Mesendoderm (in vitro differentiated cells): ENCODE measurements around the gene CBFA2T3.
"Not testable (repeated sequence)": the region's sequence is repeated elsewhere in the genome, so short reads cannot be mapped to it uniquely, and the experiment has no call there.

Experiments used
- DNase-seq: peaks from one replicate; pipeline ENCODE4 v3.0.0; 2013
- H2AK5ac ChIP-seq: 2 replicates; pipeline ENCODE4 v1.6.1; 2013; ENCODE audit warnings: low read length, inconsistent platforms
- H2BK120ac ChIP-seq: 2 replicates; pipeline ENCODE4 v1.6.1; 2013; ENCODE audit warnings: low read depth, mild to moderate bottlenecking, low read length, moderate library complexity, mixed read lengths
- H2BK15ac ChIP-seq: replicated peaks from 2 replicates; pipeline ENCODE4 v1.6.1; 2013; ENCODE audit warnings: low read depth, mild to moderate bottlenecking, moderate library complexity
- H2BK5ac ChIP-seq: 2 replicates; pipeline ENCODE4 v1.6.1; 2013; ENCODE audit warnings: low read length, inconsistent platforms
- H3K18ac ChIP-seq: 2 replicates; pipeline ENCODE4 v1.6.1; 2013; ENCODE audit warnings: mild to moderate bottlenecking, low read length, mixed read lengths
- H3K23ac ChIP-seq: one replicate; pipeline ENCODE4 v1.6.1; 2013; ENCODE audit warnings: low read length
- H3K27ac ChIP-seq: 2 replicates; pipeline ENCODE4 v1.5.1; 2013; ENCODE audit warnings: low read depth, mild to moderate bottlenecking, inconsistent platforms, low read length, moderate library complexity
- H3K27me3 ChIP-seq: 2 replicates; pipeline ENCODE4 v1.6.1; 2013; ENCODE audit warnings: low read length, control low read depth, mild to moderate bottlenecking, inconsistent platforms; ENCODE audit not compliant: insufficient read depth, poor library complexity
- H3K36me3 ChIP-seq: 2 replicates; pipeline ENCODE4 v1.6.1; 2013; ENCODE audit warnings: low read length, inconsistent platforms; ENCODE audit not compliant: control insufficient read depth, insufficient read depth
- H3K4ac ChIP-seq: one replicate; pipeline ENCODE4 v1.6.1; 2013; ENCODE audit warnings: low read depth, mild to moderate bottlenecking, low read length, moderate library complexity
- H3K4me1 ChIP-seq: 2 replicates; pipeline ENCODE4 v1.6.1; 2013; ENCODE audit warnings: low read depth, low read length, inconsistent platforms; ENCODE audit not compliant: control insufficient read depth
- H3K4me2 ChIP-seq: 2 replicates; pipeline ENCODE4 v1.6.1; 2013; ENCODE audit warnings: low read length
- H3K4me3 ChIP-seq: 2 replicates; pipeline ENCODE4 v1.5.1; 2013; ENCODE audit warnings: mild to moderate bottlenecking, low read length
- H3K56ac ChIP-seq: one replicate; pipeline ENCODE4 v1.6.1; 2013; ENCODE audit warnings: low read length
- H3K79me1 ChIP-seq: 2 replicates; pipeline ENCODE4 v1.6.1; 2013; ENCODE audit warnings: low read length, inconsistent platforms
- H3K79me2 ChIP-seq: 2 replicates; pipeline ENCODE4 v1.6.1; 2013; ENCODE audit warnings: mild to moderate bottlenecking, low read length; ENCODE audit not compliant: control insufficient read depth, insufficient read depth
- H3K9ac ChIP-seq: 2 replicates; pipeline ENCODE4 v1.6.1; 2013; ENCODE audit warnings: low read length, inconsistent platforms
- H4K5ac ChIP-seq: one replicate; pipeline ENCODE4 v1.6.1; 2013; ENCODE audit warnings: low read length
- H4K8ac ChIP-seq: one replicate; pipeline ENCODE4 v1.6.1; 2013; ENCODE audit warnings: low read depth, mild to moderate bottlenecking, control low read depth, low read length, moderate library complexity
- WGBS: extraction: QIAGEN DNeasy Blood & Tissue Kit; methylation state at CpG from one replicate; pipeline ENCODE4 v1.1.7; 2013; ENCODE audit warnings: low lambda C conversion rate, missing lambda C conversion rate; ENCODE audit not compliant: insufficient coverage; ENCODE audit errors: extremely low coverage; 5-methylcytosine and 5-hydroxymethylcytosine counted together

The CBFA2T3 gene

DNA sequence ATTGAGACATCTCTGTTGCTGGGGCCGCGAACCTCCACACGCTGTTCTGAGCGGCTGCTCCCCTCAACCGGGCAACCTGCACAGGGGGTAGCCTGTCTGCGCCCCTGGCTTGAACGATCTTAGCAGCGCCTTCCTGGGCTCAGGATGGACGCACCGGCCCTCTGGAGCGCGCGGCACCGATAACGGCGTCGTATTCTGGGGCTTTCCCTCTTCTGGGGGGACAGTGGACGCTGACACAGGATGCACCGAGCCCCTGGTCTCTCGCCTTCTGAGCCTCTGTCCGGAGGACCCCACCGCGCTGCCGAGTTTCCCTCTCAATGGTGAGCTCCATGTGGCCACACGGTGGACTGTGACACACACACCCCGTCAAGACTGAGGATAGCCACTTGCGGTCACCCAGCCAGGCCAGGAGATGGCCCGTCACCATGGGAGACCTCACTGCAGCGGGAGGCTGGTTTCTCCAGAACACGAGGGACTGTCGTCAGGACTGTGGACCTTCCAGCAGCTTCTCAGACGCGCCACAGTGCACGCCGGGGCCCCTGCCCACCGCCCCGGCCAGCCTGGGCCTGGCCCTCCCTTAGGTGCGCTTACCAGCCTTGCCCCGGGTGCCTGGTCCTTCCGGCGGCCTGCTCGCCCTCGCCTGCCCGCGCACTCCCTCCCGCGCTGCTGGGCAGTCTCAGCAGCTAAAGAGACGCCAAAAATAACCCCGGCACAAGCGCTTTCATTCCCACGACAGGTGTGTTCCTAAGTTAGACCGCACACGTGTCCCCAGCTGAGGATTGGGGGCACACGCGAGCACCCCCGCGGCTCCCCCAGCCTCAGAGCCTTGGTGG is 80.6 kb downstream of the CBFA2T3 start:
- Histone ChIP-seq H3K27me3 (no peaks in the 10 kb centered on the region), H3K36me3 (no peaks in the 10 kb centered on the region), H3K79me2 (no peaks in the 10 kb centered on the region), H2BK15ac (no peak overlapping the region), H4K5ac (no peak overlapping the region), H3K18ac (no peak overlapping the region), H3K4me1 (no peaks in the 10 kb centered on the region), H4K8ac (no peak overlapping the region), H3K4me2 (no peak overlapping the region), H2BK5ac (no peak overlapping the region), H3K4me3 (no peak overlapping the region), H3K56ac (no peak overlapping the region), H3K23ac (no peak overlapping the region), H3K4ac (no peak overlapping the region), H3K9ac (no peak overlapping the region), H3K27ac (no peak overlapping the region), H2AK5ac (no peak overlapping the region), H3K79me1 (no peaks in the 10 kb centered on the region), H2BK120ac (no peak overlapping the region)
- no CpG with 5 or more reads among the region's 57 CpGs for WGBS
- DNase-seq: no peak

- no peak overlapping the region for H3K4me2 ChIP-seq
- no peak overlapping the region for H2AK5ac ChIP-seq
- no peak overlapping the region for H3K4ac ChIP-seq
- H4K8ac ChIP-seq: no peak overlapping the region
- H3K79me2 ChIP-seq: no peaks in the 10 kb centered on the region
- H2BK120ac ChIP-seq: no peak overlapping the region
- H3K27ac ChIP-seq: no peak overlapping the region
- H3K27me3 ChIP-seq: no peaks in the 10 kb centered on the region
- no peak overlapping the region for H2BK15ac ChIP-seq
- no peak overlapping the region for H2BK5ac ChIP-seq
- no peak overlapping the region for H3K4me3 ChIP-seq
- H3K9ac ChIP-seq: no peak overlapping the region
- DNase-seq: no peak
- WGBS: no CpG with 5 or more reads among the region's 22 CpGs
- H3K79me1 ChIP-seq: no peaks in the 10 kb centered on the region
- H3K4me1 ChIP-seq: no peaks in the 10 kb centered on the region
- H3K18ac ChIP-seq: no peak overlapping the region
- no peak overlapping the region for H3K23ac ChIP-seq
- H3K36me3 ChIP-seq: no peaks in the 10 kb centered on the region
- H3K56ac ChIP-seq: no peak overlapping the region
- no peak overlapping the region for H4K5ac ChIP-seq
These were observed 81.7 kb downstream of the CBFA2T3 start for GRCh38 chr16:88895335-88895734.

- no peak overlapping the region for H2BK120ac ChIP-seq
- H2AK5ac ChIP-seq: no peak overlapping the region
- no peak overlapping the region for H3K56ac ChIP-seq
- H3K23ac ChIP-seq: no peak overlapping the region
- H4K5ac ChIP-seq: no peak overlapping the region
- no peaks in the 10 kb centered on the region for H3K79me1 ChIP-seq
- DNase-seq: no peak
- no peak overlapping the region for H3K18ac ChIP-seq
- H3K4me1 ChIP-seq: no peaks in the 10 kb centered on the region
- no peaks in the 10 kb centered on the region for H3K27me3 ChIP-seq
- H3K36me3 ChIP-seq: no peaks in the 10 kb centered on the region
- H3K27ac ChIP-seq: no peak overlapping the region
- H4K8ac ChIP-seq: no peak overlapping the region
- H3K4ac ChIP-seq: no peak overlapping the region
- H2BK5ac ChIP-seq: no peak overlapping the region
- no peak overlapping the region for H3K4me2 ChIP-seq
- no peaks in the 10 kb centered on the region for H3K79me2 ChIP-seq
- H3K9ac ChIP-seq: no peak overlapping the region
- H3K4me3 ChIP-seq: no peak overlapping the region
- no CpG with 5 or more reads among the region's 21 CpGs for WGBS
- no peak overlapping the region for H2BK15ac ChIP-seq
These were observed 82.2 kb downstream of the CBFA2T3 start for GRCh38 chr16:88894681-88895300.

GRCh38 chr16:88894266-88894665 is 82.7 kb downstream of the CBFA2T3 start:
- H3K56ac ChIP-seq, H2BK120ac ChIP-seq, H3K27me3 ChIP-seq, H3K4me1 ChIP-seq, H3K36me3 ChIP-seq, H4K5ac ChIP-seq, H3K4me2 ChIP-seq, H3K4me3 ChIP-seq, H2BK15ac ChIP-seq, H4K8ac ChIP-seq, H3K79me2 ChIP-seq, DNase-seq, H2BK5ac ChIP-seq, H3K79me1 ChIP-seq, H3K9ac ChIP-seq, H3K23ac ChIP-seq, H3K4ac ChIP-seq, H3K27ac ChIP-seq, H2AK5ac ChIP-seq, H3K18ac ChIP-seq: not testable (repeated sequence)
- WGBS: no CpG with 5 or more reads among the region's 6 CpGs

GRCh38 chr16:88893127-88893968 is 83.7 kb downstream of the CBFA2T3 start:
- H3K36me3 ChIP-seq: no peaks in the 10 kb centered on the region
- H3K9ac ChIP-seq: no peak overlapping the region
- H3K18ac ChIP-seq: no peak overlapping the region
- H3K27me3 ChIP-seq: no peaks in the 10 kb centered on the region
- no peaks in the 10 kb centered on the region for H3K79me2 ChIP-seq
- WGBS: no CpG with 5 or more reads among the region's 19 CpGs
- no peaks in the 10 kb centered on the region for H3K79me1 ChIP-seq
- no peak overlapping the region for H4K8ac ChIP-seq
- H3K23ac ChIP-seq: no peak overlapping the region
- no peak overlapping the region for H3K4me2 ChIP-seq
- no peak overlapping the region for H2BK5ac ChIP-seq
- no peak overlapping the region for H3K4ac ChIP-seq
- H2BK120ac ChIP-seq: no peak overlapping the region
- no peak overlapping the region for H2AK5ac ChIP-seq
- H3K27ac ChIP-seq: no peak overlapping the region
- H3K56ac ChIP-seq: no peak overlapping the region
- H3K4me1 ChIP-seq: no peaks in the 10 kb centered on the region
- H2BK15ac ChIP-seq: no peak overlapping the region
- H4K5ac ChIP-seq: no peak overlapping the region
- no peak for DNase-seq
- no peak overlapping the region for H3K4me3 ChIP-seq
